K562 (cell line): ENCODE measurements around the gene CASP2. TPM values are rescaled to one million over a fixed set of nuclear protein-coding genes. Genes with fewer than 3 reads are reported as not detected.
A peak's percentile ranks its signal among the peaks of the same experiment; 100 is the strongest.

Source experiments
- ATAC-seq: fragments of 200-7000 bp; cut with Tn5 transposase; 3 replicates; pipeline ENCODE4 v1.9.1; 2020; ENCODE audit warnings: moderate library complexity
- BruUV-seq: library from RNA; stranded (reverse); fragments of 400-500 nt; replicated peaks from 2 replicates; lab custom pipeline; 2021; lab: Mats Ljungman, UMichigan
- CTCF ChIA-PET: fragments of 300-600 bp; formaldehyde crosslinking; extraction: SDS; loops from one replicate; lab custom pipeline; 2021; ENCODE audit warnings: low intra/inter-chr PET ratio; lab: Yijun Ruan, JAX
- POLR2A ChIA-PET: fragments of 300-600, 350-650 bp; sonication (Branson Sonifier 250); formaldehyde crosslinking; extraction: SDS; loops from one replicate; lab custom pipeline; 2021; ENCODE audit warnings: antibody characterized with exemption, inconsistent platforms; lab: Yijun Ruan, JAX
- DNase-seq, 4 experiments: peaks; one replicate each; pipeline versions ENCODE4 v3.0.0 to v3.0.0-alpha.2; 2011 to 2018; ENCODE audit warnings: low spot score in 3 of 4, mixed read lengths in 3 of 4; ENCODE audit errors: extremely low read depth in 1 of 4
- FAIRE-seq: peaks from 2 replicates; lab custom pipeline; 2011; peaks lifted over from hg19 to GRCh38; lab: Jason Lieb, UNC
- H2AFZ ChIP-seq: 2 replicates; pipeline ENCODE4 v1.6.0; 2011; ENCODE audit warnings: low read depth, low read length, control low read depth, inconsistent platforms
- H3K27ac ChIP-seq: fragments of 200-600 bp; 3 replicates; pipeline ENCODE4 v1.8.0; 2011; ENCODE audit warnings: low read depth, mild to moderate bottlenecking, control low read depth, inconsistent platforms, low read length, moderate library complexity, mixed read lengths; ENCODE audit errors: extremely low read depth
- H3K27me3 ChIP-seq, 2 experiments: fragments of 300-600 bp in 1 of 2; 2 replicates in 1 of 2; 3 replicates in 1 of 2; pipeline versions ENCODE4 v1.6.0 to v1.8.0; 2011; ENCODE audit warnings: inconsistent platforms in 2 of 2, low read length in 2 of 2, mild to moderate bottlenecking in 1 of 2, mixed read lengths in 1 of 2, moderate library complexity in 1 of 2; ENCODE audit not compliant: control insufficient read depth in 2 of 2, insufficient read depth in 2 of 2
- H3K36me3 ChIP-seq: fragments of 300-600 bp; 3 replicates; pipeline ENCODE4 v1.8.0; 2011; ENCODE audit warnings: mild to moderate bottlenecking, low read length, inconsistent platforms; ENCODE audit not compliant: control insufficient read depth, insufficient read depth
- H3K4me1 ChIP-seq, 2 experiments: fragments of 200-600 bp in 1 of 2; replicated peaks in 1 of 2; 2 replicates in 1 of 2; 3 replicates in 1 of 2; pipeline versions ENCODE4 v1.5.1 to v1.8.0; 2011; ENCODE audit warnings: inconsistent platforms in 2 of 2, low read length in 2 of 2, mild to moderate bottlenecking in 1 of 2, mixed read lengths in 1 of 2, moderate library complexity in 1 of 2; ENCODE audit not compliant: control insufficient read depth in 2 of 2, insufficient read depth in 2 of 2
- H3K4me2 ChIP-seq: 2 replicates; pipeline ENCODE4 v1.6.1; 2011; ENCODE audit warnings: low read length, control low read depth, inconsistent platforms, mixed read lengths; ENCODE audit not compliant: insufficient read depth
- H3K4me3 ChIP-seq: fragments of 200-600 bp; sonication (generic), shearing (Covaris generic); 2 replicates; pipeline ENCODE4 v1.5.1; 2016; ENCODE audit warnings: control low read depth, inconsistent platforms
- H3K79me2 ChIP-seq: fragments of 200-600 bp; 3 replicates; pipeline ENCODE4 v1.8.0; 2011; ENCODE audit warnings: low read length, inconsistent platforms; ENCODE audit not compliant: control insufficient read depth, insufficient read depth
- H3K9ac ChIP-seq, 2 experiments: 2 replicates each; pipeline versions ENCODE4 v1.6.0 to v1.6.1; 2011; ENCODE audit warnings: low read depth in 2 of 2, low read length in 2 of 2, control low read depth in 1 of 2, inconsistent platforms in 1 of 2, mild to moderate bottlenecking in 1 of 2, mixed read lengths in 1 of 2; ENCODE audit not compliant: insufficient read depth in 1 of 2
- H3K9me1 ChIP-seq: one replicate; pipeline ENCODE4 v1.6.0; 2011; ENCODE audit warnings: inconsistent platforms, mild to moderate bottlenecking, low read length, moderate library complexity; ENCODE audit not compliant: control insufficient read depth, insufficient read depth
- H3K9me3 ChIP-seq: replicated peaks from 2 replicates; pipeline ENCODE4 v1.5.1; 2011; ENCODE audit warnings: low read depth, low read length, inconsistent platforms; ENCODE audit not compliant: control insufficient read depth, insufficient read depth
- H4K20me1 ChIP-seq: replicated peaks from 2 replicates; pipeline ENCODE4 v1.6.1; 2011; ENCODE audit warnings: low read length, inconsistent platforms, mixed read lengths; ENCODE audit not compliant: control insufficient read depth, insufficient read depth
- DDX20 ChIP-seq: fragments of 450-650 bp; IDR thresholded peaks from 2 replicates; pipeline ENCODE4 v1.6.1; 2016; ENCODE audit warnings: missing genetic modification characterization, low read depth, mild to moderate bottlenecking, missing compliant biosample characterization, moderate library complexity
- ESRRA ChIP-seq: fragments of 450-650 bp; IDR thresholded peaks from 2 replicates; pipeline ENCODE4 v1.6.1; 2014; ENCODE audit warnings: low read depth, mild to moderate bottlenecking, moderate library complexity, borderline replicate concordance
- HDAC1 ChIP-seq, 2 experiments: fragments of 450-650 bp; IDR thresholded peaks; 2 replicates each; pipeline ENCODE4 v1.6.1; 2016 to 2017; ENCODE audit warnings: inconsistent platforms in 1 of 2, mild to moderate bottlenecking in 1 of 2, moderate library complexity in 1 of 2
- HDAC2 ChIP-seq: fragments of 450-650 bp; IDR thresholded peaks from 2 replicates; pipeline ENCODE4 v1.6.1; 2016; ENCODE audit warnings: mild to moderate bottlenecking
- HDAC3 ChIP-seq: fragments of 450-650 bp; IDR thresholded peaks from 2 replicates; pipeline ENCODE4 v1.6.1; 2018; ENCODE audit warnings: borderline replicate concordance, mild to moderate bottlenecking, moderate library complexity; ENCODE audit not compliant: partially characterized antibody
- HIVEP1 ChIP-seq: fragments of 250-450 bp; sonication (Bioruptor Pico); IDR thresholded peaks from 2 replicates; pipeline ENCODE4 v1.4.0; 2020; ENCODE audit warnings: mild to moderate bottlenecking
- HNRNPL ChIP-seq: fragments of 200-400 bp; formaldehyde crosslinking; IDR thresholded peaks from 2 replicates; pipeline ENCODE4 v1.6.1; 2017; ENCODE audit warnings: low read depth, mild to moderate bottlenecking, low read length
- MYC ChIP-seq, 2 experiments: fragments of 250-450 bp in 1 of 2; sonication (Bioruptor Pico) in 1 of 2; IDR thresholded peaks; 2 replicates each; pipeline versions ENCODE4 v1.5.1 to v1.6.1; 2012 to 2021; ENCODE audit warnings: low read depth in 2 of 2, borderline replicate concordance in 1 of 2, improper control_type of control experiment in 1 of 2, low read length in 1 of 2, mild to moderate bottlenecking in 1 of 2, moderate library complexity in 1 of 2
- NFYB ChIP-seq: IDR thresholded peaks from 2 replicates; pipeline ENCODE4 v1.6.1; 2011; ENCODE audit warnings: mild to moderate bottlenecking, moderate library complexity; ENCODE audit not compliant: insufficient read length; ENCODE audit errors: extremely low read depth
- PRMT5 ChIP-seq: sonication (generic); formaldehyde crosslinking; IDR thresholded peaks from 2 replicates; pipeline ENCODE4 v1.5.0; 2020; ENCODE audit warnings: missing genetic modification reagents
- PRPF4 ChIP-seq: fragments of 200-400 bp; formaldehyde crosslinking; IDR thresholded peaks from one replicate; pipeline ENCODE4 v1.6.1; 2017; ENCODE audit warnings: low read length, low read depth, mild to moderate bottlenecking; ENCODE audit not compliant: insufficient read depth, poor library complexity, severe bottlenecking
- SMARCE1 ChIP-seq: fragments of 450-650 bp; IDR thresholded peaks from 2 replicates; pipeline ENCODE4 v1.7.1; 2016; ENCODE audit warnings: mild to moderate bottlenecking
- TRIM24 ChIP-seq, 2 experiments: fragments of 450-650 bp; IDR thresholded peaks; 2 replicates each; pipeline ENCODE4 v1.6.1; 2016
- ZNF408 ChIP-seq: fragments of 250-450 bp; sonication (Bioruptor Pico); IDR thresholded peaks from 2 replicates; pipeline ENCODE4 v1.4.0; 2020; ENCODE audit warnings: low read depth, mild to moderate bottlenecking, moderate library complexity
- ZNF584 ChIP-seq: fragments of 200-800 bp; sonication (Bioruptor generic); IDR thresholded peaks from 2 replicates; pipeline ENCODE4 v1.6.1; 2016; ENCODE audit warnings: low read depth, mild to moderate bottlenecking, missing genetic modification characterization, missing compliant biosample characterization
- WGBS: fragments of 100-300 bp; shearing (Covaris generic); methylation state at CpG from one replicate; pipeline ENCODE4 v1.1.6; 2016; ENCODE audit warnings: low coverage, mixed read lengths; ENCODE audit not compliant: insufficient coverage; ENCODE audit errors: missing lambda C conversion rate; 5-methylcytosine and 5-hydroxymethylcytosine counted together
- in situ Hi-C: fragments of 300-500 bp; cut with MboI; formaldehyde crosslinking; loops from 4 replicates; pipeline ENCODE4 v1.15.0; 2018; ENCODE audit warnings: inconsistent platforms, mixed read lengths
- intact Hi-C: fragments of 100-400 bp; cut with micrococcal nuclease; formaldehyde crosslinking; loops from 2 replicates; pipeline ENCODE4 v1.14.2; 2022
- polyA plus RNA-seq, 8 experiments: library from polyadenylated mRNA; depleted of rRNA in 4 of 8; stranded (reverse) in 5 of 8; unstranded in 3 of 8; fragments of >200 nt; fragmentation: Nextera tagmentation in 2 of 8; fragmentation: Illumina TruSeq in 1 of 8; extraction: Ambion mirVana in 2 of 8; extraction: Trizol in 1 of 8; gene quantifications; 2 replicates each; pipeline versions ENCODE4 v1.2.1 to v1.2.3, GENCODE V29; 2011 to 2014; ENCODE audit warnings: inconsistent platforms in 1 of 8, missing spikeins in 1 of 8
- total RNA-seq, 7 experiments: library from RNA; depleted of rRNA in 6 of 7; stranded (reverse); fragments of >200 nt in 6 of 7; fragmentation: Illumina TruSeq in 2 of 7; extraction: Trizol in 2 of 7; gene quantifications; 2 replicates each; pipeline versions ENCODE4 v1.2.1 to v1.2.3, GENCODE V29; 2011 to 2021; ENCODE audit warnings: low replicate concordance in 1 of 7
- TF ChIP-seq, protein P1 (sequence below): fragments of 250-450 bp; sonication (Bioruptor Pico); IDR thresholded peaks from 2 replicates; pipeline ENCODE4 v1.8.0; 2022; ENCODE audit warnings: moderate library complexity, mild to moderate bottlenecking, inconsistent platforms
- TF ChIP-seq, protein P2 (sequence below), 2 experiments: fragments of 450-650 bp; conservative IDR thresholded peaks; 2 replicates each; pipeline ENCODE4 v1.6.1; 2017; ENCODE audit warnings: mild to moderate bottlenecking in 2 of 2, moderate library complexity in 2 of 2

CASP2 gene
- total and polyA plus RNA-seq, 9 of the 15 experiments (the other 6 are each of a cell fraction or from before 2014, with no cell fraction given) = 18.8 to 64.9 (median 24.1) TPM

DNA sequence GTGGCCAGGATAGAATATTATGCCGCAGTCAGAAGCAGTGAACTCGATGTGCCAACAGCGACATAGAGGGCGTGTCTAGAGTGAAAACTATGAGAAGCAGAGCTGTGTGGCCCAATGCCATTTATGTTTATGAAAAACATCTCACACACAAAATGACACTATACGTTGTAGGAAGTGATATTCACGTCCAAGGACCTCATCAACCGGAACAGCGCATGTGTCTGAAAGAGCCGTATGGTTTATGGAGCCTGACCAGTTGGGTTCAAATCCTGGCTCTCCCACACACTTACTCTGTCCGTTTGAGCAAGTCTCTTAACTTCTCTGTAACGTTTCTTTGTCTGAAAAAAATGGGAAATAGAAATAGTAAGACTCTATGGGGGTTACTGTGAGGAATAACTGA is 45.8 kb upstream of the CASP2 start:
- BruUV-seq = no TSS peak
- H3K4me2 ChIP-seq = no peak overlapping the region
- 0 out of 3 replicates have a peak, but pooled peaks have one; percentile 9 for ATAC-seq
- POLR2A ChIA-PET = interaction anchor here (1.8 kb wide), 1 partner anchor 17 kb away, joined by 3 read pairs; no protein-coding TSS in a partner anchor
- no peak for FAIRE-seq
- H3K9ac ChIP-seq = no peak overlapping the region
- H2AFZ ChIP-seq = no peak overlapping the region
- TF ChIP-seq ESRRA = no peak
- no peak for TF ChIP-seq HIVEP1 (CRISPR knock-in tag)
- no peak for TF ChIP-seq DDX20
- no peak for TF ChIP-seq HNRNPL
- TF ChIP-seq PRPF4 = no peak
- TF ChIP-seq, protein P1, sequence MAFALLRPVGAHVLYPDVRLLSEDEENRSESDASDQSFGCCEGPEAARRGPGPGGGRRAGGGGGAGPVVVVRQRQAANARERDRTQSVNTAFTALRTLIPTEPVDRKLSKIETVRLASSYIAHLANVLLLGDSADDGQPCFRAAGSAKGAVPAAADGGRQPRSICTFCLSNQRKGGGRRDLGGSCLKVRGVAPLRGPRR (CRISPR knock-in tag) = no peak
- no peak for TF ChIP-seq TRIM24 (IDR thresholded peaks at IDR 0.05)
- TF ChIP-seq ZNF408 = no peak
- no peak for TF ChIP-seq ZNF584 (CRISPR knock-in tag)
- no peak for TF ChIP-seq NFYB
- TF ChIP-seq, protein P2, sequence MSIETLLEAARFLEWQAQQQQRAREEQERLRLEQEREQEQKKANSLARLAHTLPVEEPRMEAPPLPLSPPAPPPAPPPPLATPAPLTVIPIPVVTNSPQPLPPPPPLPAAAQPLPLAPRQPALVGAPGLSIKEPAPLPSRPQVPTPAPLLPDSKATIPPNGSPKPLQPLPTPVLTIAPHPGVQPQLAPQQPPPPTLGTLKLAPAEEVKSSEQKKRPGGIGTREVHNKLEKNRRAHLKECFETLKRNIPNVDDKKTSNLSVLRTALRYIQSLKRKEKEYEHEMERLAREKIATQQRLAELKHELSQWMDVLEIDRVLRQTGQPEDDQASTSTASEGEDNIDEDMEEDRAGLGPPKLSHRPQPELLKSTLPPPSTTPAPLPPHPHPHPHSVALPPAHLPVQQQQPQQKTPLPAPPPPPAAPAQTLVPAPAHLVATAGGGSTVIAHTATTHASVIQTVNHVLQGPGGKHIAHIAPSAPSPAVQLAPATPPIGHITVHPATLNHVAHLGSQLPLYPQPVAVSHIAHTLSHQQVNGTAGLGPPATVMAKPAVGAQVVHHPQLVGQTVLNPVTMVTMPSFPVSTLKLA (conservative IDR thresholded peaks at IDR 0.05) = no peak
- no peak for TF ChIP-seq HDAC1 (IDR thresholded peaks at IDR 0.05)
- TF ChIP-seq HDAC3 = no peak
- no peak for TF ChIP-seq HDAC2
- TF ChIP-seq SMARCE1 = no peak
- no peak for TF ChIP-seq PRMT5 (CRISPR knock-in tag)
- TF ChIP-seq MYC (IDR thresholded peaks at IDR 0.05; ENCODE audit: low read depth, low read length) = no peak
- no peak for TF ChIP-seq MYC (CRISPR knock-in tag; IDR thresholded peaks at IDR 0.05; ENCODE audit: borderline replicate concordance, low read depth)
- TF ChIP-seq, all 486 proteins: peak for 0
- Histone ChIP-seq H3K4me3 (no peak overlapping the region), H3K9me1 (no peaks in the 10 kb centered on the region), H3K27ac (no peak overlapping the region), H3K4me1 (no peaks in the 10 kb centered on the region; a peak in 1 of 5 replicates), H3K36me3 (no peaks in the 10 kb centered on the region), H4K20me1 (no peaks in the 10 kb centered on the region), H3K79me2 (no peaks in the 10 kb centered on the region), H3K27me3 (no peaks in the 10 kb centered on the region; a peak in 1 of 5 replicates), H3K9me3 (no peaks in the 10 kb centered on the region; the same call in 1 of the 2 replicates)
- intact Hi-C loops (loop anchor here (5.0 kb wide), 1 partner anchor 255 kb away; no protein-coding TSS in a partner anchor), in situ Hi-C loops (loop anchor here (10.0 kb wide), 1 partner anchor 62 kb away; no protein-coding TSS in a partner anchor)
- WGBS = 42% methylated on average over 11 of the region's 11 CpGs
- CTCF ChIA-PET = interaction anchor here (0.7 kb wide), 1 partner anchor 61 kb away, joined by 3 read pairs; no protein-coding TSS in a partner anchor
- no peak for DNase-seq
